Neutrophil (primary cell): ENCODE measurements around the gene ADSS2.
A peak's percentile ranks its signal among the peaks of the same experiment; 100 is the strongest.

ENCODE experiments used
- H3K27ac ChIP-seq: fragments of 200-600 bp; sonication (generic); 2 replicates; pipeline ENCODE4 v1.5.1; 2016; ENCODE audit warnings: mild to moderate bottlenecking, moderate library complexity
- H3K27me3 ChIP-seq: fragments of 200-600 bp; sonication (generic); 2 replicates; pipeline ENCODE4 v1.6.0; 2016; ENCODE audit warnings: mild to moderate bottlenecking
- H3K36me3 ChIP-seq: fragments of 200-600 bp; sonication (generic); 2 replicates; pipeline ENCODE4 v1.5.1; 2017
- H3K4me1 ChIP-seq, 2 experiments: fragments of 200-600 bp in 1 of 2; sonication (generic) in 1 of 2; 1 replicate in 1 of 2; 2 replicates in 1 of 2; pipeline versions ENCODE4 v1.5.1 to v1.6.1; 2013 to 2016; ENCODE audit warnings: low read depth in 1 of 2, low read length in 1 of 2, mild to moderate bottlenecking in 1 of 2, moderate library complexity in 1 of 2; ENCODE audit not compliant: control insufficient read depth in 1 of 2, insufficient read depth in 1 of 2
- H3K4me3 ChIP-seq, 2 experiments: fragments of 200-600 bp in 1 of 2; sonication (generic) in 1 of 2; 1 replicate in 1 of 2; 2 replicates in 1 of 2; pipeline ENCODE4 v1.5.1; 2013 to 2016; ENCODE audit warnings: low read depth in 1 of 2, low read length in 1 of 2, mild to moderate bottlenecking in 1 of 2, moderate library complexity in 1 of 2
- H3K9me3 ChIP-seq: fragments of 200-600 bp; sonication (generic); 2 replicates; pipeline ENCODE4 v1.5.1; 2016
- CTCF ChIP-seq: fragments of 200-600 bp; sonication (generic); IDR thresholded peaks from 2 replicates; pipeline ENCODE4 v1.5.1; 2016; ENCODE audit warnings: antibody characterized with exemption

ADSS2 gene

GRCh38 chr1:244405856-244406255 lies 45.9 kb downstream of the ADSS2 start:
- Histone ChIP-seq H3K36me3 (peaks cover 7% of the 10 kb centered on the region), H3K4me1 (peaks cover 51 to 54% of the 10 kb centered on the region in 2 experiments), H3K9me3 (no peaks in the 10 kb centered on the region), H3K27ac (peak overlapping the region; percentile 80), H3K4me3 (no peak overlapping the region), H3K27me3 (no peaks in the 10 kb centered on the region)
- TF ChIP-seq CTCF, result no peak

DNA sequence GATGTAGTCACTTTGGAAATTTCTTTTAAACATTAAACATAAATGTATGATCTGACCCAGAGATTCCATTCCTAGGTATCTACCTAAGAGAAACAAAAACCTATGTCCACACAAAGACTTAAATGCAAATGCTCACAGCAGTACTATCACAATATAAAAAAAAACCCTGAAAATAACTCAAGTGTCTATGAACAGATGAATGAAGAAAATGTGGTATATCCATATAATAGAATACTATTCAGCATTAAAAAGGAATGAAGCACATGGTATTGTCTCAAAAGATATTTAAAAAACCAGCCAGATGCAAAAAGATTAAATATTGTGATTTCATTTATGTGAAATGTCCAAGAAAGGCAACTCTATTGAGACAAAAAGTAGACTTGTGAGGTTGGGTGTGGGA lies 48.3 kb downstream of the ADSS2 start:
- TF ChIP-seq CTCF, result no peak
- Histone ChIP-seq H3K4me3 (no peak overlapping the region), H3K27ac (no peak overlapping the region), H3K9me3 (no peaks in the 10 kb centered on the region), H3K36me3 (peaks cover 4% of the 10 kb centered on the region), H3K27me3 (no peaks in the 10 kb centered on the region), H3K4me1 (peaks cover 32 to 34% of the 10 kb centered on the region in 2 experiments)

GRCh38 chr1:244400974-244401373 lies 50.7 kb downstream of the ADSS2 start:
- Histone ChIP-seq H3K27ac (no peak overlapping the region), H3K4me1 (peaks cover 12 to 15% of the 10 kb centered on the region in 2 experiments), H3K9me3 (no peaks in the 10 kb centered on the region), H3K4me3 (no peak overlapping the region), H3K27me3 (no peaks in the 10 kb centered on the region), H3K36me3 (peaks cover 15% of the 10 kb centered on the region)
- no peak for TF ChIP-seq CTCF

DNA sequence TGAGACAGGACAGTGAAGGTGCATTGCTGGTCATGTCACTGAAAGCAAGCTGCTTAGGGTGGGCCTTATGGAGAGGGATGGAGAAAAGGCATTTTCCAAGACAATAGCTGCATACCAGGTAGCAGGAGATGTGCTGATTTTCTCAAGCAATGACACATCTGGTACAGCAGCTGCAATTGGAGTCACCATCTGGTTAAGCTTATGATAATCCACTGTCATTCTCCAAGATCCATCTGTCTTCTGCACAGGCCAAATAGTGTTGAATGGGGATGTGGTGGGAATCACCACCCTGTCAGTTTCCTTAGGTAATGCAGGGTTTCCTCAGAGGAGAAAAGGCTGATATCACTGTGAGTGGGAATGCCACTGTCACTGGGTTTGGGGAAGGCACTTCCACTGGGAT lies 54.6 kb downstream of the ADSS2 start:
- peaks cover 20% of the 10 kb centered on the region for H3K36me3 ChIP-seq
- TF ChIP-seq CTCF, result no peak

GRCh38 chr1:244395965-244396364 lies 55.7 kb downstream of the ADSS2 start:
- Histone ChIP-seq H3K4me1 (peaks cover 0 to 6% of the 10 kb centered on the region in 2 experiments), H3K27ac (peak overlapping the region; percentile 61), H3K9me3 (no peaks in the 10 kb centered on the region), H3K27me3 (no peaks in the 10 kb centered on the region), H3K4me3 (no peak overlapping the region), H3K36me3 (peaks cover 18% of the 10 kb centered on the region)
- no peak for TF ChIP-seq CTCF

More for the DNA sequence above, 54.6 kb downstream of the ADSS2 start:
- H3K9me3 ChIP-seq, result no peaks in the 10 kb centered on the region
- H3K27ac ChIP-seq, result peak overlapping the region; percentile 43
- H3K4me3 ChIP-seq, result no peak overlapping the region
- H3K4me1 ChIP-seq, result peaks cover 0 to 6% of the 10 kb centered on the region in 2 experiments
- no peaks in the 10 kb centered on the region for H3K27me3 ChIP-seq
